Measurements from ENCODE around the gene KIAA0586. TPM values are rescaled to one million over a fixed set of nuclear protein-coding genes. Genes with fewer than 3 reads are reported as not detected.
"Not testable (repeated sequence)": the region's sequence is repeated elsewhere in the genome, so short reads cannot be mapped to it uniquely, and the experiment has no call there.

Gene KIAA0586
- total RNA-seq = 21.7 TPM

GRCh38 chr14:58427281-58428117 lies at the start of gene KIAA0586, which contains the start of gene TIMM9:
KIAA0586 (plus strand) TSS chr14:58427719; CDS start chr14:58428265, 546 bp downstream.
TIMM9 (minus strand) TSS chr14:58427531; CDS start chr14:58411945, 15,586 bp downstream.
- peak; percentile 98 for DNase-seq (ENCODE audit: low spot score)

- no peak for DNase-seq (ENCODE audit: low spot score)
Observed at GRCh38 chr14:58390830-58391229, 36.7 kb upstream of the KIAA0586 start.

GRCh38 chr14:58395562-58395811 lies 32.0 kb upstream of the KIAA0586 start:
- DNase-seq (ENCODE audit: low spot score) = no peak

- peak; percentile 78 for DNase-seq (ENCODE audit: low spot score)
Observed at GRCh38 chr14:58395812-58396788, 31.4 kb upstream of the KIAA0586 start, which contains the start of gene TOMM20L. TOMM20L (plus strand) TSS chr14:58395930; CDS start chr14:58395958, 28 bp downstream.

GRCh38 chr14:58397156-58397555 lies 30.4 kb upstream of the KIAA0586 start:
- DNase-seq (ENCODE audit: low spot score) = no peak

- DNase-seq (ENCODE audit: low spot score) = no peak
Observed at GRCh38 chr14:58398495-58398894, 29.0 kb upstream of the KIAA0586 start.

GRCh38 chr14:58398895-58399294 lies 28.6 kb upstream of the KIAA0586 start:
- no peak for DNase-seq (ENCODE audit: low spot score)

GRCh38 chr14:58401587-58401986 lies 25.9 kb upstream of the KIAA0586 start:
- no peak for DNase-seq (ENCODE audit: low spot score)

GRCh38 chr14:58408681-58409215 lies 18.8 kb upstream of the KIAA0586 start:
- DNase-seq (ENCODE audit: low spot score) = no peak

- no peak for DNase-seq (ENCODE audit: low spot score)
Observed at GRCh38 chr14:58414845-58415244, 12.7 kb upstream of the KIAA0586 start.

GRCh38 chr14:58415636-58416547 lies 11.6 kb upstream of the KIAA0586 start:
- DNase-seq (ENCODE audit: low spot score) = no peak

- DNase-seq (ENCODE audit: low spot score) = not testable (repeated sequence)
Observed at GRCh38 chr14:58416934-58417333, 10.6 kb upstream of the KIAA0586 start.

- peak; percentile 61 for DNase-seq (ENCODE audit: low spot score)
Observed at GRCh38 chr14:58426670-58427280, 744 bp upstream of the KIAA0586 start.

- no peak for DNase-seq (ENCODE audit: low spot score)
Observed at GRCh38 chr14:58428118-58428683, 682 bp downstream of the KIAA0586 start.

- no peak for DNase-seq (ENCODE audit: low spot score)
Observed at GRCh38 chr14:58430156-58430555, 2.6 kb downstream of the KIAA0586 start.

GRCh38 chr14:58439476-58439875 lies 12.0 kb downstream of the KIAA0586 start:
- no peak for DNase-seq (ENCODE audit: low spot score)

- DNase-seq (ENCODE audit: low spot score) = no peak
Observed at GRCh38 chr14:58444627-58445026, 17.1 kb downstream of the KIAA0586 start.

- no peak for DNase-seq (ENCODE audit: low spot score)
Observed at GRCh38 chr14:58455593-58456265, 28.2 kb downstream of the KIAA0586 start.

GRCh38 chr14:58460772-58461171 lies 33.3 kb downstream of the KIAA0586 start:
- no peak for DNase-seq (ENCODE audit: low spot score)

GRCh38 chr14:58463147-58463546 lies 35.6 kb downstream of the KIAA0586 start:
- no peak for DNase-seq (ENCODE audit: low spot score)

All from ureter (tissue), 1 donor.